NK-92 treated with Interleukin-12 subunit alpha and Interleukin-12 subunit beta, amount 100 ng/mL, for 24 hours (cell line): ENCODE data around the gene NUPR1.
"Not testable (repeated sequence)": the region's sequence is repeated elsewhere in the genome, so short reads cannot be mapped to it uniquely, and the experiment has no call there.

Experiments
- DNase-seq: peaks from one replicate; lab custom pipeline; 2025; lab: John Stamatoyannopoulos, UW

The NUPR1 gene

DNA sequence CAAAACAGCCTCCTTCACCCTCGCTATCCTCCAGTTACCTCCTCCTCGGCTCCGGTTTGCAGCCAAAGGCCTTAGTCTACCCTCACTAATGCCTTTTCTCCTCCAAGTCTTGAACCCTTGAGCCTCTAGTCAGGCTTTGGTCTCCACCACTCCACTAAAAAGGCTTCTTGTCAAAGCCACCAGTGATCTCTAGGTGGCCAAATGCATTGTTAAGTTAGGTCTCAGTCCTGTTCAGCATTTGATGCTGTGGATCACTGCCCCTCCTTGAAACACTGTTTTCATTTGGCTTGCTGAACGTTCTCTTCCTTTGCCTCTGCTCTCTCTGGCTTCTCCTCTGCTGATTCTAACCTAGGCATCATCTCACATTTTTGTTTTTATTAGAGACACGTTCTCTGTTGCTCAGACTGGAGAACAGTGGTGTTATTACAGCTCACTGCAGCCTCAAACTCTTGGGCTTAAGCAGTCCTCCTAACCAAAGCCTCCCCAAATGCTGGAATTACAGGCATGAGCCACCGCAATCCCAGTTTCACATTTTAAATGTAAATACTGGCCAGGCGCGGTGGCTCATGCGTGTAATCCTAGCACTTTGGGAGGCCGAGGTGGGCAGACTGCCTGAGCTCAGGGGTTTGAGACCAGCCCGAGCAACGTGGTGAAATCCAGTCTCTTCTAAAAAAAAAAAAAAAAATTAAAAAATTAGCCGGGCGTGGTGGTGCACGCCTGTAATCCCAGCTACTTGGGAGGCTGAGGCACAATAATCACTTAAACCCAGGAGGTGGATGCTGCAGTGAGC is 16.1 kb upstream of the NUPR1 start:
- no peak for DNase-seq

DNA sequence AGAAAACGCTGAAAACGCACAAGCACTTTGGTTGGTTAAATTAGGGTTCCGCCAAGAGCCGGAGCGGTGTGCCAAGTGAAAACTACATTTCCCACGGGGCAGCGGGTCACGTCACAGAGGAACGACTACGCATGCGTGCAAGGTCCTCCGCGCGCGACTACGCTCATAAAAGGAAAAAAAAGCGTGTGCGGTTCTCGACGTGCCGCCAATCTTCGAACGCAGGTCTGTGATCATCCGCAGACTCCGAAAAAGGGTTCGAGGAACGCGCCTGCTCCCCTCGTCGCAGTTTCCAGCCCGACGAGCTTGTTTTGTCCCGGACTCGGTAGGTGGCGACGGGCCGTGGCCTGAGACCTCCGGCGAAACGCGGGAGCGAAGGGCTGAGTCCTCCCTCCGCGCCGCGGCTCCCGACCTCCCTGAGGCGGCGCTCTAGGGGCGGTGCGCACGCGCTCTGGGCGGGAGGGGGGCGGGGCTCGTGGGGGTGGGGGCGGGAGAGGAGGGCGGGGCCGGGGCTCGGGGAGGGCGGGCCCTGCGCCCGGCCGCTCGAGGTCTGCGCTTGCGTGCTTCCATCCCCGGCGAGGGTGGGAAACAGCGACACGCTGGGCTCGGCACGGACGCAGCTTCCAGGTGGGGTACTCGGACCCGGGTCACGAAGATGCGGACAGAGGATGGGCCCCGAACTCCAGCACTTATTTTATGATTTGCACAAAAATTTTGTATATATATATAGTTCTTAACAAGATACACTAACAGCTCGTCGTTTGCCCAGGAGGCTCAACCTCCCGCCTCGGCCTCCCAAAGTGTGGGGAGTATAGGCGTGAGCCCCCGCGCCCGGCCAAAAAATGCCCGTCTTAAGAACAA is 15.2 kb upstream of the NUPR1 start, which contains the start of gene SGF29:
Gene SGF29, plus strand, starts transcription at position 145 of the 858 bp plus-strand sequence. CDS start 27,150 bp downstream, outside the sequence.
- DNase-seq = peak; percentile 86

- no peak for DNase-seq
Observed at GRCh38 chr16:28549301-28549899, 10.6 kb upstream of the NUPR1 start.

GRCh38 chr16:28548306-28548802 is 9.6 kb upstream of the NUPR1 start:
- DNase-seq = no peak

- DNase-seq = no peak
Observed at GRCh38 chr16:28546626-28547025, 7.9 kb upstream of the NUPR1 start.

GRCh38 chr16:28545964-28546363 is 7.2 kb upstream of the NUPR1 start:
- DNase-seq = not testable (repeated sequence)

DNA sequence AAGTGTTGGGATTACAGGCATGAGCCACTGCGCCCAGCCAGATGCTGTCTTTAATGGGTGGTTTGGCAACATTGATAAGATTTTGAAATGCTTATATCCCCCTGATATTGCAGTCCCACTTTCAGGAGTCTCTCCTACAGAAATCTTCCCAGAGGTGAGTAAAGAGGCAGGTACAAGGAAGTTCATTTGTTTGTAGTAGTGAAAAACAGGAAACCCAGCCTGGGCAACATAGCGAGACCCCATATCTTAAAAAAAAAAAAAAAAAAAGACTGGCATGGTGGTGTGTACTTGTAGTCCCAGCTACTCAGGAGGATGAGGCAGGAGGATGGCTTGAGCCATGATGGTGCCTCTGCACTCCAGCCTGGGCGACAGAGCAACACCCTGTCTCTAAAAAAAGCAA is 6.2 kb upstream of the NUPR1 start:
- DNase-seq = no peak

DNA sequence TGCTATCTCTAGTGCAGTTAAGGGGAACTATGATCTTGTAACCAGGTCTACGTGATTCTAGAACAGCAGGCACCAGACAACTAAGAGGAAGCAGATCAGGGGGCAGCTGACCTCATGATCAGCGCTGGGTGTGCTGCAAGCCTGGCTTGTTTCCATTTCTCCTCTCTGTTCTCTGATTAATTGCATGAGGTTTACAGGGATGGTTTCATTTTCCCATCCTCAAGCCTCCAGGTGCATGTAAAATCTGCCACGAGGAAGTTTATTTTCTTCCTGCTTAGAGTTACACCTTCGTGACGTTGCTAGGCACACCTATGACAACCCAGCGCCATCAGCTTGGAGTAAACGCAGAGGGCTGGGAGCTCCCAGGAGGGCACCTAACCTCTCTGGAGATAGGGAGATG is 4.3 kb upstream of the NUPR1 start:
- no peak for DNase-seq

DNA sequence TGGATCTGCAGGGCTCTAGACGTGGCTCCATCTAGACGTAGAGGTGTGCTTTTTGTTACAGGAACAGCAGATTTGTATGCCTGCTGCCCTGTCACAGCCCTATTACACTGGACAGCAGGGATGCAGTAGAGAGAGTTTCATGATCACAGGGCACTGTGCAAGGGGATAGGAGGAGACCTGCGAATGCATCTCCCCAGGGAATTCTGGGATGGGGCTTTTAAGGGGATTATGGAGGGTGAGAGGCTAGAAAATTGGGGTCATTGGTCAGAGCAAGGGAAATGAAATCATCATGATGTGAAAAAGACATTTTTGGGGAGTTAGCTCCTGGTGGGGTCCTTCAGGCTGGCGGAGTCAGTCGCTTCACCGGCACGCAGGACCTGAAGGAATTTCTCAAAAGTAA is 3.9 kb upstream of the NUPR1 start:
- DNase-seq = no peak

DNA sequence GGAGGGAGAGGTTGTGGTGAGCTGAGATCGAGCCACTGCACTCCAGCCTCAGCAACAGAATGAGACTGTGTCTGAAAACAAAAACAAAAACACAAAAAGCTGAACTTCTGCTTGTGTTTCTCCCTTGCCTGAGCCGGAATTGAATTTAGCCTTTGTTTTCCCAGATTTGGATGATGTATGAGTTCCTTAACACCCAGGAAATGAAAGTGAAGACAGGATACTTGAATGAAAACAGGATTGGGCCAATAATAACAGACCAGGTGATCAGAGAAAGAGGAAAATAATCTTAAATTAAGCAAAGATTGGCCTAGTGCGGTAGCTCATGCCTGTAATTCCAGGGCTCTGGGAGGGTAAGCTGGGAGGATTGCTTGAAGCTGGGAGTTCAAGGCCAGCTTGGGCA is 1.6 kb upstream of the NUPR1 start:
- no peak for DNase-seq

DNA sequence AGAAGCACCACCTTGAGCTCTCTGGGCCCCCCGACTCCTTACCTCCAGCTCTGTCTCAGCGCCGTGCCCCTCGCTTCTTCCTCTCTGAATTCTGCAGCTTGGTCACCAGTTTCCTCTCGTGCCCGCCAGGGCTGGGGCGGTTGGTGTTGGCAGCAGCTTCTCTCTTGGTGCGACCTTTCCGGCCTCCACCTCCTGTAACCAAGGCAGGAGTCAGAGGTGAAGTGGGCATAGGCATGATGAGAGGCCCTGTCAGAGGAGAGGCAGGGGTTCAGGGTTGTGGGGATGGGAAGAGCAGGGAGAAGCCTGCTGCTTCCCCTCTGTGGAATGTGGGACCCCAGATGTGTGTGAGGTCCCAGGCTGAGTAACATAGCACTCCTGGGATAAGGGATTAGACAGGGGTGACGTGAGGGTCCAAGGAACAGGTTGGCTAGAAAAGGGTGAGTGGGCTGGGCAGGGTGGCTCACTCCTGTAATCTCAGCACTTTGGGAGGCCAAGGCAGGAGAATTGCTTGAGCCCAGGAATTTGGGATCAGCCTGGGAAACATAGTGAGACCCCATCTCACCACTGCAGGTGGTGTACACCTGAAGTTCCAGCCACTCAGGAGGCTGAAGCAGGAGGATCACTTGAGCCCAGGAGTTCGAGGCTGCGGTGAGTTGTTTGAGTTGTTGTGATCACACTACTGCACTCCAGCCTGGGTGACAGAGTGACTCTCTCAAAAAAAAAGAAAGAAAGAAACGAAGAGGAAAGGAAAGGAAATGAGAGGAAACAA is 626 bp downstream of the NUPR1 start:
- DNase-seq = no peak

GRCh38 chr16:28537076-28537475 is 1.7 kb downstream of the NUPR1 start:
- no peak for DNase-seq

DNA sequence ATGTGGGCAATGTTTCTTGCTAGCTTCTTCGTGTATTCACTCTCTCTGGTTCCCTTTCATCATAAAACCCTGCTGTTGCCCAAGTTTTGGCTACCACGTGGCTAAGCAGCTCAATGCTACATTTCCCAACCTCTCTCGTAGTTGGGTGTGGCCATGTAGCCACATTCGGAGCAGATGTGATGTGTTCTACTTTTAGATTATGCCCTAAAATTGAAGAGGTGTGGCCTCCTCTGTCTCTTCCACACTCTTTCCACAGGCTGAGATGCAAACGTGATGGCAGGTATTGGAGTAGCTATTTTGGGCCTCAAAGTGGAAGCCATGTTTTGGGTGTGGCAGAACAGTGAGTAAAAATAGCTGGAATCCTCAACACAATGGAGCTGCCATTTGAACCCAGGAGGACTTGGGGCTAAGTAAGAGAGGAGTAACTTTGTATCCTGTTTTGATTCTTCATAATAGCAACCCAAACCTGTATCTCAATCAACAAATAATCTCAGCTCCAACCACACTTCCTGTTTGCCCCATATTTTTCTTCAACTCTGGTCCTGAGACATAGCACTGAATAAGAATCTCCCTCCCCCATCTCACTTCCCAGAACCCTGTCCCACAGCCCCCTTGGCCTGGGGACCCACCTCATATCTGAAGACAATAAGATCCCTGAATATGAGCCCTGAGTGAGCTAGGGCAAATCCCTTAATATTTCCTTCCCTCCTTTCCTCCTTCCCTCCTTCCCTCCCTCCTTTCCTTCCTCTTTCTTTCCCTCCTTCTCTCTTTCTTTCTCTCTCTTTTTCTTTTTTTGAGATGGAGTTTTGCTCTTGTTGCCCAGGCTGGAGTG is 4.0 kb downstream of the NUPR1 start:
- DNase-seq = peak; percentile 61

GRCh38 chr16:28532940-28533647 is 5.7 kb downstream of the NUPR1 start:
- no peak for DNase-seq

GRCh38 chr16:28531777-28532744 is 6.7 kb downstream of the NUPR1 start:
- no peak for DNase-seq

GRCh38 chr16:28529124-28529523 is 9.7 kb downstream of the NUPR1 start:
- DNase-seq = no peak

GRCh38 chr16:28528463-28528867 is 10.3 kb downstream of the NUPR1 start:
- no peak for DNase-seq

DNA sequence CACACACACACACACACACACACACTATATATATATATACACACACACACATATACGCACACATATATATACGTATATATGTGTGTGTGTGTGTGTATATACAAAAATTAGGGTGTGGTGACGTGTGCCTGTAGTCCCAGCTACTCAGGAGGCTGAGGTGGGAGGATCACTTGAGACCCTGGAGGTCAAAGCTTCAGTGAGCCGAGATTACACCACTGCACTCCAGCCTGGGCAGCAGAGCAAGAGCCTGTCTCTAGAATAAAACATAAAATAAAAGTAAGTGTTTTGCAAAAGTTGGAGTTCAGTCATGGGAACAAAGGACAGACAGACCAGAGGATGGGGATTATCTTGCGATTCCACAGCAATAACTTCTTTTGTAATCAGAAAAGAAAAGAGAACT is 10.8 kb downstream of the NUPR1 start:
- no peak for DNase-seq
